Right lung (tissue), 5 donors: ENCODE results near the gene CLIC3. TPM values are rescaled to one million over a fixed set of nuclear protein-coding genes. Genes with fewer than 3 reads are reported as not detected.

Experiments used
- DNase-seq, 2 donors: peaks; one replicate each; pipeline ENCODE4 v3.0.0-alpha.2; 2013
- polyA plus RNA-seq, 5 donors: library from polyadenylated mRNA; unstranded; fragments of 120-200 nt; gene quantifications; one replicate each; pipeline versions ENCODE4 v1.2.1 to v1.2.3, GENCODE V29; 2013; ENCODE audit warnings: inconsistent platforms in 1 of 5, low replicate concordance in 1 of 5; ENCODE audit not compliant: insufficient read length in 5 of 5, insufficient read depth in 1 of 5

The CLIC3 gene
- polyA plus RNA-seq, 5 donors: 25.9 to 74.3 (median 43.8) TPM

GRCh38 chr9:136954270-136955083 is 41.9 kb downstream of the CLIC3 start:
- no peak for DNase-seq

DNA sequence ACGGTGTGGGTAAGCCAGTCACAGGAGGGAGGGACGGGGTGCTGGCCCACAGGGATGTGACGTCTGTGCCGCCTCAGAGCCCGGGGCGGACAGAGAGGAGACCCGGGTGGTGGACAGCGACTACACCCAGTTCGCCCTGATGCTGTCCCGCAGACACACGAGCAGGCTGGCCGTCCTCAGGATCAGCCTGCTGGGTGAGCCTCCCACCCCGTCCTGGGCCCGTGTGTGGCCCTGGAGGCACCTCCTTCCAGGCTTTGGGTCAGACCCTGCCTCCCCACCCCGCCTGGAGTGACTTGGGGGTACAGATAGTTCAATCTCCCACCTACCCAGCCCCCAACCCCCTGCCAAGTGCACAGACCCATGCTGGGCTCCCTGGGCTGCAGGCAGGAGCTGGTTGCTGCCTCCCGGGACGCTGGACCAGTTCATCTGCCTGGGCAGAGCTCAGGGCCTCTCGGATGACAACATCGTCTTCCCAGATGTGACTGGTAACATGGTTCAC is 42.5 kb downstream of the CLIC3 start:
- DNase-seq: no peak

GRCh38 chr9:136952876-136953770 is 43.2 kb downstream of the CLIC3 start:
- no peak for DNase-seq

DNA sequence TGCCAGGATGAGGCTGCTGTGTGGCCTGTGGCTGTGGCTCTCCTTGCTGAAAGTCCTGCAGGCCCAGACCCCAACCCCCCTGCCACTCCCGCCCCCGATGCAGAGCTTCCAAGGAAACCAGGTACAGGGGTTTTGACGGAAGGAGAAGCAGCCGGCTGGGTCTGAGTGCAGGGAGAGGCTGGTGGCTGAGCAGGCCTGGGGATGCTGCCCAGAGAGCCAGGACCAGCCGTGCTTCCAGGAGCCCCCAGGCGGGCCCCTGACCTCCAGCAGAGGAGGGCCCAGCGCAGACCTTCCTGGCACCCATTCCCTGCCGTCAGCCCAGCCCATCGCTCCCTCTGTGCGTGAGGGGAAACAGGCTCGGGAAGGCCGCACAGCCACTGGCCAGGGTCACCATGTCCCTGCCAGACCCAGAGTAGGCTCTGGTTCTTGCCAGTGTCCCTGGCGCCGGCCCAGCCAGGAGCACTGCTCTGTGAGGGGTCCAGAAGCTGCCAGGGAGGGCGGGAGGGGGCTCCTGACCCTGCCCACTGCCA is 44.0 kb downstream of the CLIC3 start:
- no peak for DNase-seq

DNA sequence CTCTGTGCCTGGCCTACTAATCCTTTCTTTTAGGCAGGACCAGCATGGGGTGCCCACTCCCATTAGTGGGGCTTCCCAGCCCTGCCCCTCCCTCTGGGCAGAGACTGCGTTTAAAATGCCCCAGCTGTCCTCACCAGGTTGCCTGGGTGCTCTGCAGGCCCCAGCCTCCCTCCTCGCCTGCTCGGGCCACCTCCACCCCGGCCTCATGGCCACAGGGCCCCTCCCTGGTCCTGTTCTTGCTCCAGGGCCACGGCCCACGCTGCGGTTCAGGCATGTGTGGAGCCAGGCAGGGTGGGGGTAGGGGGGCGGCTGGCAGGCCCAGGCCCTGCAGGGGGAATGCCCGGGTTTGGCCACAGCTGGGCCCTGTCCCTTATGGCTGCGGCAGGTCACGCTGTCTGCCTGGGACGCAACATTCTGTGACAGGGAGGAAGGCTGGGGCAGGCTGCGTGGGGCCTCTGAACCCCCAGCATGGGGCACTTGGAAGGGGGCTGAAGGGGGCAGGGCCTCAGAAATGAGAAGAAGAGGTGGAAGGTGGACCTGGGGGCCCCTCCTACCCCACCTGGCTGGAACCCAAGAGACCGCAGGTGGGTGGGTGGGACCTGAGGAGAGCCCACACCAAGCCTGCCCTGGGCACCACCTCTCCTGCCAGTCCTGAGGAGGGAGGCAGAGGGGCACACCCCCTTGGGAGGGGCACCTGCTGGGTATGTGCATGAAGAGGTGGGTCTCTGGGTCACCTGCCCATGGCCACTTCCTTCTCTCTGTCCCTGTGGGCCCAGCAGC is 44.6 kb downstream of the CLIC3 start, which contains the start of gene LCN12:
TSS of gene LCN12 (plus strand) at position 733 of the 780 bp plus-strand sequence. CDS start 55 bp downstream, outside the sequence.
- DNase-seq: peak in 1 of 2 donors; percentile 47

DNA sequence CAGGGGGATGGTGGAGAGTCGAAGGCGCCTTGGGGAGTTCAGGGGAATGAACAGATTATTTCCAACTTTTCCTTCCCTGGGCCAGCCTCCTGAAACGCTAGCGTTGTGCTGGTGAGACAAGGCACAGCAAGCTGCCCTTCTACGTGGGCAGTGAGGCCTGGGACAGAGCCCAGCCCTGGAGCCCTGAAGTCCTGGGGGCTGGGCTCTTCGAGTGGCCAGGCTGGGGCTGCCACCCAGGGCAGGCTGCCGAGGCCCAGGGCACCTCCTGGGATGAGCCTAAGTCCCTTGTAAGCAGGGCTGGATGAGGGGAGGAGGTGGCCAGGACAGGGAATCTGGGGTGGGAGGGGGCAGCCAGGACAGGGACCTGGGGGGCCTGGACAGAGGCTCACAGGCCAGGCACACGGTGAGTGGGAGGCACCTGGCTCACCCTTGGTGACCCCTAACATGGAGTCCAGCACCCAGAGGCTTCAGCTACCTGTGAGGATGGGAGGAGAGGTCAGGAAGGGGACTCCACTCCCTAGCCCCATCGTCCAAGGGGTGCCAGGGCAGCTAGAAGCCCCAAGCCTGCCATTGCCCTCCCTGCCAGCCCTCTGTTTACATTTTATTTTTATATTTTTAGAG is 45.6 kb downstream of the CLIC3 start:
- no peak for DNase-seq

GRCh38 chr9:136949817-136950655 is 46.3 kb downstream of the CLIC3 start:
- peak; percentile 86 to 88 for DNase-seq

GRCh38 chr9:136949239-136949816 is 47.0 kb downstream of the CLIC3 start:
- no peak for DNase-seq

- DNase-seq: peak in 1 of 2 donors; percentile 32
Measured at GRCh38 chr9:136947955-136948510, 48.3 kb downstream of the CLIC3 start.

- no peak for DNase-seq
Measured at GRCh38 chr9:136947028-136947891, 49.1 kb downstream of the CLIC3 start.

DNA sequence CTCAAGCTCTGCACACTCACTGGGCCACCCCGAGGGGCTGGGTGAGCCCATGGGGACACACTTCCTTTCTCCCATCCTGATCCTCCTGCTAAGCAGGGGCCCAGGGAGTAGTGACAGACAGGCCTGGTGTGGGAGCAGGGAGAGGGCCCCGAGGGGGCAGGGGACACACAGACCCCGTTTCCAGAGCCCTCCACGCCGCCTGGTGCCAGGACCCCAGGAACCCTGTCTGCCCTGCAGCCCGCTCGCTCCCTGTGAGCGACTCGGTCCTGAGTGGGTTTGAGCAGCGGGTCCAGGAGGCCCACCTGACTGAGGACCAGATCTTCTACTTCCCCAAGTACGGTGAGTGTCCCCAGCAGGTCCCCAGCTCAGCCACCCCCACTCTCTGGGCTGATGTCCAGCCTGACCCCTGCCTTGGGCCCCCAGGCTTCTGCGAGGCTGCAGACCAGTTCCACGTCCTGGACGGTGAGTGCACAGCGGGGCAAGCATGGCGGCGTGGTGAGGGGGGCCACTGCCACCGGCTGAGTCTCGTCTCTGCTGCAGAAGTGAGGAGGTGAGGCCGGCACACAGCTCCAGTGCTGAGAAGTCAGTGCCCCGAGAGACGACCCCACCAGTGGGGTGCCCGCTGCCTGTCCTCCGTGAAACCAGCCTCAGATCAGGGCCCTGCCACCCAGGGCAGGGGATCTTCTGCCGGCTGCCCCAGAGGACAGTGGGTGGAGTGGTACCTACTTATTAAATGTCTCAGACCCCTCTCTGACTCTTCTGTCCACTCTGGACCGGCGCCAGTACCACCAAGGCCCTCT is 49.9 kb downstream of the CLIC3 start:
- DNase-seq: no peak

DNA sequence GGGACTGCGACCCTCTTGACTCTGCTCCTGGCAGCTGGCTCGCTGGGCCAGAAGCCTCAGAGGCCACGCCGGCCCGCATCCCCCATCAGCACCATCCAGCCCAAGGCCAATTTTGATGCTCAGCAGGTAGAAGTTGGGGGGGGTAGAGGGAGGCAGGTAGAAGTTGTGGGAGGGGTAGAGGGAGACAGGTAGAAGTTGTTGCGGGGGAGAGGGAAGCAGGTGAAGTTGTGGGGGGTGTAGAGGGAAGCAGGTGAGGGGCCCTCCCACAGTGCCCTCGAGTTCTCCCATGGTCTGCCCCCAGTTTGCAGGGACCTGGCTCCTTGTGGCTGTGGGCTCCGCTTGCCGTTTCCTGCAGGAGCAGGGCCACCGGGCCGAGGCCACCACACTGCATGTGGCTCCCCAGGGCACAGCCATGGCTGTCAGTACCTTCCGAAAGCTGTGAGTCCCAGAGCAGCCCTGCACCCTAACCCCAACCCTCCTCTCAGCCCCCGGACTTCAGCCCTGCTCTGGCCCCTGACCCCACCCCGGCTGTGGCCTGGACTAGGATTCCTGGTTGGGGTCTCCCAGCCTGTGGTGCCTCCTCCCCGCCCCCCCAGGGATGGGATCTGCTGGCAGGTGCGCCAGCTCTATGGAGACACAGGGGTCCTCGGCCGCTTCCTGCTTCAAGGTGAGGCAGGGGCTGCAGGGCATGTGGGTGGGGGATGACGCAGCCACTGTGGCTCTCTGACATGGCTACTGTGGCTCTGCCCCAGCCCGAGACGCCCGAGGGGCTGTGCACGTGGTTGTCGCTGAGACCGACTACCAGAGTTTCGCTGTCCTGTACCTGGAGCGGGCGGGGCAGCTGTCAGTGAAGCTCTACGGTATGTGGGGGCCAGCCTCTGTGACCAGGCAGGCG is 50.8 kb downstream of the CLIC3 start:
- DNase-seq: no peak
